H1 (cell line): Measurements from ENCODE around the gene RAB39A. TPM values are rescaled to one million over a fixed set of nuclear protein-coding genes. Genes with fewer than 3 reads are reported as not detected.

Experiments
- EP300 ChIP-seq, 2 experiments: IDR thresholded peaks; 1 replicate in 1 of 2; 2 replicates in 1 of 2; pipeline ENCODE4 v1.6.1; 2011 to 2012; ENCODE audit warnings: low read depth in 2 of 2, low read length in 2 of 2, mild to moderate bottlenecking in 2 of 2, borderline replicate concordance in 1 of 2, inconsistent platforms in 1 of 2, moderate library complexity in 1 of 2
- EZH2 ChIP-seq: fragments of 200-600 bp; sonication (generic); IDR thresholded peaks from 2 replicates; pipeline ENCODE4 v1.7.1; 2012; ENCODE audit warnings: low read depth, mild to moderate bottlenecking, moderate library complexity, low read length, inconsistent platforms; ENCODE audit not compliant: severe bottlenecking
- POU5F1 ChIP-seq: IDR thresholded peaks from 2 replicates; pipeline ENCODE4 v1.6.1; 2011; ENCODE audit warnings: low read depth, mild to moderate bottlenecking, low read length, moderate library complexity
- RXRA ChIP-seq: IDR thresholded peaks from 2 replicates; pipeline ENCODE4 v1.6.1; 2011; ENCODE audit warnings: low read depth, mild to moderate bottlenecking, low read length, moderate library complexity; ENCODE audit not compliant: insufficient read depth
- SAP30 ChIP-seq: fragments of 300-600 bp; sonication (generic); IDR thresholded peaks from 2 replicates; pipeline ENCODE4 v1.7.1; 2012; ENCODE audit warnings: low read length, moderate library complexity, mild to moderate bottlenecking, inconsistent platforms; ENCODE audit not compliant: insufficient read depth, insufficient replicate concordance
- SIN3A ChIP-seq, 2 experiments: IDR thresholded peaks in 1 of 2; conservative IDR thresholded peaks in 1 of 2; 2 replicates each; pipeline ENCODE4 v1.6.1; 2011 to 2012; ENCODE audit warnings: low read length in 2 of 2, improper control_type of control experiment in 1 of 2, low read depth in 1 of 2, mild to moderate bottlenecking in 1 of 2
- SUZ12 ChIP-seq: fragments of 200-600 bp; sonication (generic); IDR thresholded peaks from 2 replicates; pipeline ENCODE4 v1.6.1; 2012; ENCODE audit warnings: mild to moderate bottlenecking, inconsistent platforms, low read length, moderate library complexity, mixed read lengths
- TAF7 ChIP-seq: optimal IDR thresholded peaks from 2 replicates; pipeline ENCODE3; 2011; ENCODE audit warnings: low read depth, mild to moderate bottlenecking, inconsistent platforms, low read length, moderate library complexity, borderline replicate concordance
- polyA plus RNA-seq, 7 experiments: library from polyadenylated mRNA; depleted of rRNA in 3 of 7; stranded (reverse) in 5 of 7; unstranded in 2 of 7; fragments of >200 nt in 5 of 7; fragments of 200-250 nt in 2 of 7; gene quantifications; 1 replicate in 5 of 7; 2 replicates in 1 of 7; 4 replicates in 1 of 7; pipeline versions ENCODE4 v1.2.1 to v1.2.3, GENCODE V29; 2011 to 2013; ENCODE audit warnings: missing spikeins in 2 of 7, mixed read lengths in 2 of 7
- total RNA-seq: library from RNA; stranded (reverse); fragmentation: NEBNext Ultra II Directional; extraction: Animal tissue kit (Norgen Biotek cat#: 25700); gene quantifications from 2 replicates; pipeline ENCODE4 v1.2.1, GENCODE V29; 2021
- TF ChIP-seq, protein P1 (sequence below): fragments of 300-600 bp; sonication (generic); IDR thresholded peaks from 2 replicates; pipeline ENCODE4 v1.7.1; 2012; ENCODE audit warnings: low read length, moderate library complexity, mild to moderate bottlenecking, inconsistent platforms; ENCODE audit not compliant: insufficient replicate concordance

Gene RAB39A
- total and polyA plus RNA-seq, 2 of the 8 experiments (the other 6 are each of a cell fraction or from before 2014, with no cell fraction given): 7.1 to 19.1 TPM

DNA sequence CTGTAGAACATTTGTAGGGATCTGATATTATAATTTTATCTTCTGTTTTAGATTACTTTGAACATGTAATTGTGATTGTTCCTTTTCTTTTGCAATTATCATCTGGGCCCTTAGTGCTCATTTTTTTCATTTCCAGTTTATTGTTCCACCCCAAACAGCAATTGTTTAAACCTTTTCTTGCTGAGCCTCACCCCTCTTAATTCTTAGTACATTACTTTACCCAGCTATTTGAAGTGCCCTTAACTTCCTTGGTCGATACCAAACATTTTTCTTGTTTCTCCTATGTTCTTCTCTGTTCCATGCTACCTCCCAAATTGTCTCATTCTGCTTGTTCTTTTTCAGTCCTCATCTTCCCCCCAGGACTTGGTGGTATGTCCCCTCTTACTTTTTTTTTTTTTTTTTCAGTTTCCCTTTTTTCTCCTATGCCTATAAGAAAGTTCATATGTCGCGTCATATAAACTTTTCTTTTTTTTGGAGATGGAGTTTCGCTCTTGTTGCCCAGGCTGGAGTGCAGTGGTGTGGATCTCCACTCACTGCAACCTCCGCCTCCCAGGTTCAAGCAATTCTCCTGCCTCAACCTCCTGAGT is 84.0 kb downstream of the RAB39A start (continued):
- TF ChIP-seq, protein P1, sequence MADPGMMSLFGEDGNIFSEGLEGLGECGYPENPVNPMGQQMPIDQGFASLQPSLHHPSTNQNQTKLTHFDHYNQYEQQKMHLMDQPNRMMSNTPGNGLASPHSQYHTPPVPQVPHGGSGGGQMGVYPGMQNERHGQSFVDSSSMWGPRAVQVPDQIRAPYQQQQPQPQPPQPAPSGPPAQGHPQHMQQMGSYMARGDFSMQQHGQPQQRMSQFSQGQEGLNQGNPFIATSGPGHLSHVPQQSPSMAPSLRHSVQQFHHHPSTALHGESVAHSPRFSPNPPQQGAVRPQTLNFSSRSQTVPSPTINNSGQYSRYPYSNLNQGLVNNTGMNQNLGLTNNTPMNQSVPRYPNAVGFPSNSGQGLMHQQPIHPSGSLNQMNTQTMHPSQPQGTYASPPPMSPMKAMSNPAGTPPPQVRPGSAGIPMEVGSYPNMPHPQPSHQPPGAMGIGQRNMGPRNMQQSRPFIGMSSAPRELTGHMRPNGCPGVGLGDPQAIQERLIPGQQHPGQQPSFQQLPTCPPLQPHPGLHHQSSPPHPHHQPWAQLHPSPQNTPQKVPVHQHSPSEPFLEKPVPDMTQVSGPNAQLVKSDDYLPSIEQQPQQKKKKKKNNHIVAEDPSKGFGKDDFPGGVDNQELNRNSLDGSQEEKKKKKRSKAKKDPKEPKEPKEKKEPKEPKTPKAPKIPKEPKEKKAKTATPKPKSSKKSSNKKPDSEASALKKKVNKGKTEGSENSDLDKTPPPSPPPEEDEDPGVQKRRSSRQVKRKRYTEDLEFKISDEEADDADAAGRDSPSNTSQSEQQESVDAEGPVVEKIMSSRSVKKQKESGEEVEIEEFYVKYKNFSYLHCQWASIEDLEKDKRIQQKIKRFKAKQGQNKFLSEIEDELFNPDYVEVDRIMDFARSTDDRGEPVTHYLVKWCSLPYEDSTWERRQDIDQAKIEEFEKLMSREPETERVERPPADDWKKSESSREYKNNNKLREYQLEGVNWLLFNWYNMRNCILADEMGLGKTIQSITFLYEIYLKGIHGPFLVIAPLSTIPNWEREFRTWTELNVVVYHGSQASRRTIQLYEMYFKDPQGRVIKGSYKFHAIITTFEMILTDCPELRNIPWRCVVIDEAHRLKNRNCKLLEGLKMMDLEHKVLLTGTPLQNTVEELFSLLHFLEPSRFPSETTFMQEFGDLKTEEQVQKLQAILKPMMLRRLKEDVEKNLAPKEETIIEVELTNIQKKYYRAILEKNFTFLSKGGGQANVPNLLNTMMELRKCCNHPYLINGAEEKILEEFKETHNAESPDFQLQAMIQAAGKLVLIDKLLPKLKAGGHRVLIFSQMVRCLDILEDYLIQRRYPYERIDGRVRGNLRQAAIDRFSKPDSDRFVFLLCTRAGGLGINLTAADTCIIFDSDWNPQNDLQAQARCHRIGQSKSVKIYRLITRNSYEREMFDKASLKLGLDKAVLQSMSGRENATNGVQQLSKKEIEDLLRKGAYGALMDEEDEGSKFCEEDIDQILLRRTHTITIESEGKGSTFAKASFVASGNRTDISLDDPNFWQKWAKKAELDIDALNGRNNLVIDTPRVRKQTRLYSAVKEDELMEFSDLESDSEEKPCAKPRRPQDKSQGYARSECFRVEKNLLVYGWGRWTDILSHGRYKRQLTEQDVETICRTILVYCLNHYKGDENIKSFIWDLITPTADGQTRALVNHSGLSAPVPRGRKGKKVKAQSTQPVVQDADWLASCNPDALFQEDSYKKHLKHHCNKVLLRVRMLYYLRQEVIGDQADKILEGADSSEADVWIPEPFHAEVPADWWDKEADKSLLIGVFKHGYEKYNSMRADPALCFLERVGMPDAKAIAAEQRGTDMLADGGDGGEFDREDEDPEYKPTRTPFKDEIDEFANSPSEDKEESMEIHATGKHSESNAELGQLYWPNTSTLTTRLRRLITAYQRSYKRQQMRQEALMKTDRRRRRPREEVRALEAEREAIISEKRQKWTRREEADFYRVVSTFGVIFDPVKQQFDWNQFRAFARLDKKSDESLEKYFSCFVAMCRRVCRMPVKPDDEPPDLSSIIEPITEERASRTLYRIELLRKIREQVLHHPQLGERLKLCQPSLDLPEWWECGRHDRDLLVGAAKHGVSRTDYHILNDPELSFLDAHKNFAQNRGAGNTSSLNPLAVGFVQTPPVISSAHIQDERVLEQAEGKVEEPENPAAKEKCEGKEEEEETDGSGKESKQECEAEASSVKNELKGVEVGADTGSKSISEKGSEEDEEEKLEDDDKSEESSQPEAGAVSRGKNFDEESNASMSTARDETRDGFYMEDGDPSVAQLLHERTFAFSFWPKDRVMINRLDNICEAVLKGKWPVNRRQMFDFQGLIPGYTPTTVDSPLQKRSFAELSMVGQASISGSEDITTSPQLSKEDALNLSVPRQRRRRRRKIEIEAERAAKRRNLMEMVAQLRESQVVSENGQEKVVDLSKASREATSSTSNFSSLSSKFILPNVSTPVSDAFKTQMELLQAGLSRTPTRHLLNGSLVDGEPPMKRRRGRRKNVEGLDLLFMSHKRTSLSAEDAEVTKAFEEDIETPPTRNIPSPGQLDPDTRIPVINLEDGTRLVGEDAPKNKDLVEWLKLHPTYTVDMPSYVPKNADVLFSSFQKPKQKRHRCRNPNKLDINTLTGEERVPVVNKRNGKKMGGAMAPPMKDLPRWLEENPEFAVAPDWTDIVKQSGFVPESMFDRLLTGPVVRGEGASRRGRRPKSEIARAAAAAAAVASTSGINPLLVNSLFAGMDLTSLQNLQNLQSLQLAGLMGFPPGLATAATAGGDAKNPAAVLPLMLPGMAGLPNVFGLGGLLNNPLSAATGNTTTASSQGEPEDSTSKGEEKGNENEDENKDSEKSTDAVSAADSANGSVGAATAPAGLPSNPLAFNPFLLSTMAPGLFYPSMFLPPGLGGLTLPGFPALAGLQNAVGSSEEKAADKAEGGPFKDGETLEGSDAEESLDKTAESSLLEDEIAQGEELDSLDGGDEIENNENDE: no peak
- no peak for TF ChIP-seq SIN3A (conservative IDR thresholded peaks at IDR 0.05 in 1 of 2, IDR thresholded peaks at IDR 0.05 in 1 of 2; ENCODE audit: low read depth in 1 of 2, low read length in 2 of 2)
- TF ChIP-seq EP300 (IDR thresholded peaks at IDR 0.05; ENCODE audit: borderline replicate concordance in 1 of 2, low read depth in 2 of 2, low read length in 2 of 2): no peak
- no peak for TF ChIP-seq RXRA
- TF ChIP-seq TAF7: no peak
- TF ChIP-seq SUZ12: no peak
- TF ChIP-seq POU5F1: no peak
- TF ChIP-seq SAP30: no peak
- no peak for TF ChIP-seq EZH2
